Measurements from ENCODE around the gene CNOT6L.
"Not testable (repeated sequence)": the region's sequence is repeated elsewhere in the genome, so short reads cannot be mapped to it uniquely, and the experiment has no call there.

Gene CNOT6L

DNA sequence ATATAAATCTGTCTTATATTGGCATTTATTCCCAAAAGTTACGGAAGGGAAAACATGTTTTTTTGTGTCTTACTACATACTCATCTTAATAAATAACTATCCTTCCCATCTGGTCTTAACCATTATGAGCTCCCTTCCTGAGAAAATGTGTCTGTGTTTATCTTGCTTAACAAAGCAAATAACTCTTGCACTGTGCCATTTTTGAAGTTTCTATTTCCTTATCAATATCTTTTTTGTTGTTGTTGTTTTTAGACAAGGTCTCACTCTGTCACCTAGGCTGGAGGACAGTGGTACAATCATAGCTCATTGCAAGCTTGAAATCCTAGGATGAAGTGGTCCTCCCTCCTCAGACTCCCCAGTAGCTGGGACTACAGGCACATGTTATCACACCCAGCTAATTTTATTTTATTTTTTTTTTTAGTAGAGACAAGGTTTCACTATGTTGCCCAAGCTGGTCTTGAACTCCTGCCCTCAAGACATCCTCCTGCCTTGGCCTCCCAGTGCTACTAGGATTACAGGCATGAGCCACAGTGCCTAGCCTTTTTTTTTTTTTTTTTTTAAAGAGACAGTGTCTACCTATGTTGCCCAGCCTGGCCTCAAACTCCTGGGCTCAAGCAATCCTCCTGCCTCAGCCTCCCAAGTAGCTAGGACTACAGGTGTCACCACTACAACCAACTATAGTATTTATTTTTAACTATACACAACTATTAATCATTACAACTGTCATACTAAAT is 36.9 kb downstream of the CNOT6L start:
- TF ChIP-seq, protein P1, sequence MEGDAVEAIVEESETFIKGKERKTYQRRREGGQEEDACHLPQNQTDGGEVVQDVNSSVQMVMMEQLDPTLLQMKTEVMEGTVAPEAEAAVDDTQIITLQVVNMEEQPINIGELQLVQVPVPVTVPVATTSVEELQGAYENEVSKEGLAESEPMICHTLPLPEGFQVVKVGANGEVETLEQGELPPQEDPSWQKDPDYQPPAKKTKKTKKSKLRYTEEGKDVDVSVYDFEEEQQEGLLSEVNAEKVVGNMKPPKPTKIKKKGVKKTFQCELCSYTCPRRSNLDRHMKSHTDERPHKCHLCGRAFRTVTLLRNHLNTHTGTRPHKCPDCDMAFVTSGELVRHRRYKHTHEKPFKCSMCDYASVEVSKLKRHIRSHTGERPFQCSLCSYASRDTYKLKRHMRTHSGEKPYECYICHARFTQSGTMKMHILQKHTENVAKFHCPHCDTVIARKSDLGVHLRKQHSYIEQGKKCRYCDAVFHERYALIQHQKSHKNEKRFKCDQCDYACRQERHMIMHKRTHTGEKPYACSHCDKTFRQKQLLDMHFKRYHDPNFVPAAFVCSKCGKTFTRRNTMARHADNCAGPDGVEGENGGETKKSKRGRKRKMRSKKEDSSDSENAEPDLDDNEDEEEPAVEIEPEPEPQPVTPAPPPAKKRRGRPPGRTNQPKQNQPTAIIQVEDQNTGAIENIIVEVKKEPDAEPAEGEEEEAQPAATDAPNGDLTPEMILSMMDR (IDR thresholded peaks at IDR 0.05): no peak
- no peak overlapping the region for H3K27ac ChIP-seq

DNA sequence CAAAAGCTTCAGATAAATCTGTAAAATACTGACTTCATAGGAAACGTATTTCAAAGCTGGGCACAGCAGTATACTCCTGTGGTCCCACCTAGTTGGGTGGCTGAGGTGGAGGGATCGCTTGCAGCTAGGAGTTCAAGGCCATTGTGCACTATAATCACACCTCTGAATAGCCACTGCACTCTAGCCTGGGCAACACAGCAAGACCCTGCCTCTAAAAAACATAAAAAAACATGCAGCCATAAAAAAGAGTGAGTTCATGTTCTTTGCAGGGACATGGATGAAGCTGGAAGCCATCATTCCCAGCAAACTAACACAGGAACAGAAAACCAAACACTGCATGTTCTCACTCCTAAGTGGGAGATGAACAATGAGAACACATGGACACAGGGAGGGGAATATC is 38.4 kb downstream of the CNOT6L start:
- not testable (repeated sequence) for H3K27ac ChIP-seq

DNA sequence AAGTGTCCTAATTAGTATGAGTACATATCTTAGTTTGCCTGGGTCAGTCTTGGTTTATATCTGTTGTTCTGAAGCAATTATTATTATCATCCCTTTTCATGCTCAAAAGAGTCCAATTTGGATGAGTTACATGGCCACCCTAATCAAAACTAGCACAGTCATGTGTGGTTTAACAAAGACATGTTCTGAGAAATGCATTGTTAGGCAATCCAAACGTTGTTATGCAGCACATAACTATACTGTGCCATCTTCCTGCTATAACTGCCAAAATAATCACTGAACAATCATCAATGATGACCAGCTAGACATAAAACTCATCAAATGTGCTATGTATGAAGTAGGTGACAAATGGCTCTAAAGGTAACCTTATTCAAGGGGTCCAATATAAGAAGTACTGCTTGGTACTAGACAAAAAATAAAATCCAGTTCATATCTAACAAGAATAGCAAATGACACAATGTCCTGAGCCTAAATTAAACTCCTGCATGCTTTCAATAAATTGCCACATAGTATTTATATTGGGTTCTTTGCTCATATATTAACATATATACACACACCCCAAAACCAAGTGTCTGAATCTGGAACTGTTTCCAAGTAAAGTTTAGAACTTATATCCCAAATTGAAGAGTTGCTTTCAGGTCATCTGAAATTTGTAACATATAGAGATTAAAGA is 41.9 kb downstream of the CNOT6L start:
- no peak overlapping the region for H3K27ac ChIP-seq
- TF ChIP-seq, protein P1 (IDR thresholded peaks at IDR 0.05): no peak
- no peak for TF ChIP-seq ZFX (IDR thresholded peaks at IDR 0.05; ENCODE audit: borderline replicate concordance)

DNA sequence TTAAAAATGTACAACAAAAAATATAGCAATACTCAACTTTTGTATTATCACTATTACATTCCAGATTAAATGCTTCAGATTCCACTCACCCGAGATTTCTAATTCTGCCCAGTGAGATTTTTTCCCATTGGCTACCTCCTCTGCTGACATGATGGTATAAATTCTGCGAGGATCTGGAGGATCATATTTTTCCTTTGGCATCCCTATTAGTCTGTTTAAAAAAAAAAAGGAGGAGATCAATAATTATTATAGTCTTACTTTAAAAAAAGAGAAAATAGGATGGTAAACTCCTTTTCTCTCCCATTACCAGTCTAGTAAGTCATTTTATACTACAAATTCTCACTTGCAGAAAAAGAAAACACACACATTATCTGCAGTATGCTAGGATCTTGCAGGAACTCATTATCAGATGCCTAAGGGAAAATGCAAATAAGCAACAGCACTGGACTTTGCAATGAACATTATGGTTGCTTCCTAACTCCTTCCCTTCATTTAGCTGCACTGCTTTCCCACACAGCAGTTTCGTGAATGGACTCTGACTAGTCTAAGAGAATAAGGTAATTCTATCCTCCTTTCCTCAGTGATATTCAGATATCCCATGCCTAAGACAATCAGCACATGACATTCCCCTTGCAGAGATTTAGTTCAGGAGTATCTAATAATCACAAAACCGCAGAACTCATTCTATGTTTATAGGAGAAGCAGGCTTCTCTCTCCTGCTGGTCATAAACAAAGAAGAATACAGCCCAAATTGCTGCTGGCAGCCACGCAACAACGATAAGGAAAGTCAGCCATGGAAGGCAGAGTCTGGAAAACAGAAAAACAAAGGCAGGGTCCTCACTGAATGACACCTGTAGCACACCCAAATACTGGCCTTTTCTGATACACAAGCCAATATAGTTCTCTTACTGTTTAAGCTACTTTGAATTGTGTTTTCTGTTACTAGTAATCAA is 42.7 kb downstream of the CNOT6L start:
- no peak for TF ChIP-seq ZFX (IDR thresholded peaks at IDR 0.05; ENCODE audit: borderline replicate concordance)
- H3K27ac ChIP-seq: no peak overlapping the region

DNA sequence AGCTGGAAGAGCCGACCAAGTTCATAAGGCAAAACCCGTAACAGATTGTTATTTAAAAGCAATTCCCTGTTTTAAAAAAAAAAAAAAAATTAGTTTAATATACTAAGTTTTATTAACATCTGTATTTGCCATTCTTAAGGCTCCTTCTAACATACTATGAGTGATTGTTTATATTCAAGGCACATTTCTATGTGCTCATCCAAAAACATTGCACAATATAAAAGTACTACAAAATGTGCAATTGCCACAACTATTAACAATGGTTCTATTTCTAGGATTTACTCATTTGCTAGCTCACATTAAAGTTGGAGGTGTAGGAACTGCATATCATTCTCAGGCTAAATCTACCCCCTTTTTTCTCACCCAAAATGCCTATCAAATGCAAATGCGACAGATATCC is 46.1 kb downstream of the CNOT6L start:
- no peak for TF ChIP-seq ZFX (IDR thresholded peaks at IDR 0.05; ENCODE audit: borderline replicate concordance)
- TF ChIP-seq, protein P1 (IDR thresholded peaks at IDR 0.05): no peak
- H3K27ac ChIP-seq: no peak overlapping the region

DNA sequence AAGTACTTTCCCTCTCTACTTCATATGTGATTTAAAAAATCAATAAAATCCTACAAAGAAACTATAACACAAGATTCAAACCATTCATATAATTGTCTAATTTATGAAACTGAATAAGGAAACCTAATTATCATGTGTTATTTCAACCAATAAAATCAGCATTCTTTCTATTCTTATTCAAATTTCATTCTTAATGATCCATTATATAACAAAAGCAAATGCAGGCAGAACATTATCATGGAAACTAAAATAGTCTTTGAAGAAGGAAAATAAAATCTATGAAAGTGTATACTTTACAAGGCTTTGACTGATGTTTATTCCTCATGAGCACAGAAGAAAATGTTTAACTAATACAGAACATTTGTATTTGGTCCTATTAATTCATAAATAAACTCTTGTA is 47.6 kb downstream of the CNOT6L start:
- H3K27ac ChIP-seq: no peak overlapping the region
- no peak for TF ChIP-seq ZFX (IDR thresholded peaks at IDR 0.05; ENCODE audit: borderline replicate concordance)
- TF ChIP-seq, protein P1 (IDR thresholded peaks at IDR 0.05): no peak

DNA sequence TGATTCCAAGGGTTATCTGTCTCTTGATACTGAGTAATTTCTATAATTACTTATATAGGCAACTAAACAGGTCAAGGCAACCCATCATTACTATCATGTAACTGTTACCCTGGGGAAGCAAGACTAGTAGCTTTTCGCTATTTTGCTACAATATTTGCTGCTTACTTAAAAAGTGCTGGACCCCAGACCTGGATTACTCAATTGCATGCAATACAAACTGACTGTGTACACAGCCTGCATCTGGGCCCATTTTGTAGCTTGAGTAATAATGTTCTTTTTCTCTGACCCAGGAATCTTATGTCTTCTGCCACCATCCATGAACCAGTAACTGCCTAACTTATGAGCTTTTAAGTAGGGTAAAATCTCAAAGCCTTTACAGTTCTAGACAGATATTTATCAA is 53.4 kb downstream of the CNOT6L start:
- no peak overlapping the region for H3K27ac ChIP-seq
- TF ChIP-seq, protein P1 (IDR thresholded peaks at IDR 0.05): no peak
- no peak for TF ChIP-seq ZFX (IDR thresholded peaks at IDR 0.05; ENCODE audit: borderline replicate concordance)

DNA sequence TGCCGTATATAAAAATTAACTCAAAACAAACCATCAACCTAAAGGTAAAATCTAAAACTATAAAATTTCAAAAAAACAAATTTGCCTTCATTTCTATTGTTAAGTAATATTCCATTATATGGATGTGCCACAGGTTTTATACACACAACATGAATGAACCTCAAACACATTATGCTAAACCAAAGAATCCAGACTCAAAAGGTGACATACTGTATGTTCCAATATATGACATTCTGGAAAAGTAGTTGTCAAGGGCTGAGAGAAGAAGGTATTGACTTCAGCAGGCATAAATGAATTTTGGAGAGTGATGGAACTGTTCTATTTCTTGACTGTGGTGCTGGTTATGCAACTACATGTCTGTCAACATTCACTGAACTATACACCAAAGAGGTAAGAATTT is 56.6 kb downstream of the CNOT6L start:
- TF ChIP-seq ZFX (IDR thresholded peaks at IDR 0.05; ENCODE audit: borderline replicate concordance): no peak
- no peak overlapping the region for H3K27ac ChIP-seq
